HG02610 (cell line): ENCODE measurements around the gene SEMA4C.

Experiments used
- ATAC-seq: cut with Tn5 transposase; IDR thresholded peaks from one replicate; pipeline ENCODE4 v1.9.1; 2021; ENCODE audit warnings: mild to moderate bottlenecking, moderate library complexity; ENCODE audit not compliant: unreplicated experiment

The SEMA4C gene

GRCh38 chr2:96823198-96823597 is 46.7 kb downstream of the SEMA4C start:
- no peak for ATAC-seq

- ATAC-seq = no peak
Observed at GRCh38 chr2:96822786-96823185, 47.1 kb downstream of the SEMA4C start.

- ATAC-seq = no peak
Observed at GRCh38 chr2:96821113-96821675, 48.7 kb downstream of the SEMA4C start.

- ATAC-seq = no peak
Observed at GRCh38 chr2:96819876-96820511, 49.9 kb downstream of the SEMA4C start.

GRCh38 chr2:96819128-96819875 is 50.6 kb downstream of the SEMA4C start:
- no peak for ATAC-seq

- no peak for ATAC-seq
Observed at GRCh38 chr2:96817882-96818281, 52.0 kb downstream of the SEMA4C start.

GRCh38 chr2:96816836-96817702 is 52.8 kb downstream of the SEMA4C start:
- ATAC-seq = no peak

GRCh38 chr2:96816127-96816835 is 53.6 kb downstream of the SEMA4C start, which contains the start of gene CNNM3:
CNNM3 (plus strand) TSS chr2:96816268; CDS start chr2:96816278, 10 bp downstream.
- peak; percentile 89 for ATAC-seq

GRCh38 chr2:96815326-96816126 is 54.4 kb downstream of the SEMA4C start:
- ATAC-seq = peak; percentile 1

GRCh38 chr2:96813656-96814055 is 56.2 kb downstream of the SEMA4C start:
- no peak for ATAC-seq

- ATAC-seq = no peak
Observed at GRCh38 chr2:96811917-96812316, 58.0 kb downstream of the SEMA4C start.

- no peak for ATAC-seq
Observed at GRCh38 chr2:96810783-96811192, 59.1 kb downstream of the SEMA4C start.

- ATAC-seq = no peak
Observed at GRCh38 chr2:96809951-96810782, 59.7 kb downstream of the SEMA4C start.
